ENCODE results near the gene JMJD7.
"Not testable (repeated sequence)": the region's sequence is repeated elsewhere in the genome, so short reads cannot be mapped to it uniquely, and the experiment has no call there.

JMJD7 gene

GRCh38 chr15:41821831-41822230 lies 6.1 kb upstream of the JMJD7 start:
- DNase-seq: peak in 8 of 58 donors; percentile 7 to 48 (median 12)

- no peak for DNase-seq
These were observed 5.4 kb upstream of the JMJD7 start for GRCh38 chr15:41822471-41822870.

GRCh38 chr15:41822957-41823356 lies 4.9 kb upstream of the JMJD7 start:
- DNase-seq: no peak

- DNase-seq: no peak
These were observed 4.4 kb upstream of the JMJD7 start for GRCh38 chr15:41823502-41823901.

- DNase-seq: no peak
These were observed 3.7 kb upstream of the JMJD7 start for GRCh38 chr15:41824062-41824745.

GRCh38 chr15:41825145-41825544 lies 2.7 kb upstream of the JMJD7 start:
- DNase-seq: no peak

- no peak for DNase-seq
These were observed 2.0 kb upstream of the JMJD7 start for GRCh38 chr15:41825572-41826535.

- DNase-seq: peak in 5 of 58 donors; percentile 22 to 52 (median 38)
These were observed 507 bp upstream of the JMJD7 start for GRCh38 chr15:41827290-41827879.

GRCh38 chr15:41828807-41829141 lies 882 bp downstream of the JMJD7 start:
- no peak for DNase-seq

- DNase-seq: no peak
These were observed 2.2 kb downstream of the JMJD7 start for GRCh38 chr15:41829959-41830646.

GRCh38 chr15:41831291-41831690 lies 3.4 kb downstream of the JMJD7 start:
- not testable (repeated sequence) for DNase-seq

- no peak for DNase-seq
These were observed 4.3 kb downstream of the JMJD7 start for GRCh38 chr15:41832208-41832607.

GRCh38 chr15:41832875-41833274 lies 5.0 kb downstream of the JMJD7 start:
- no peak for DNase-seq

GRCh38 chr15:41834096-41834495 lies 6.2 kb downstream of the JMJD7 start:
- no peak for DNase-seq

- no peak for DNase-seq
These were observed 8.2 kb downstream of the JMJD7 start for GRCh38 chr15:41836073-41836472.

- no peak for DNase-seq
These were observed 9.0 kb downstream of the JMJD7 start for GRCh38 chr15:41836713-41837454.

GRCh38 chr15:41838400-41838897 lies 10.6 kb downstream of the JMJD7 start, which contains the start of gene PLA2G4B:
TSS of gene PLA2G4B (plus strand) at chr15:41838847. CDS start at chr15:41838914, 67 bp downstream.
- no peak for DNase-seq

GRCh38 chr15:41839781-41840491 lies 12.0 kb downstream of the JMJD7 start:
- no peak for DNase-seq

GRCh38 chr15:41840673-41841072 lies 12.8 kb downstream of the JMJD7 start:
- DNase-seq: no peak

- DNase-seq: no peak
These were observed 13.2 kb downstream of the JMJD7 start for GRCh38 chr15:41841131-41841530.
